ENCODE data around the gene PDIA5. TPM values are rescaled to one million over a fixed set of nuclear protein-coding genes. Genes with fewer than 3 reads are reported as not detected.

The PDIA5 gene
- total and polyA plus RNA-seq, 2 of the 4 experiments (the other 2 are of a cell fraction) = 19.4 to 42.0 TPM

- no peak overlapping the region for H3K56ac ChIP-seq (ENCODE audit: extremely low read depth, insufficient read depth, low read length)
- no peak overlapping the region for H4K91ac ChIP-seq (ENCODE audit: insufficient read depth, low read depth, low read length)
- H4K8ac ChIP-seq (ENCODE audit: low read depth in 2 of 2, low read length in 2 of 2) = no peak overlapping the region
- H3K4me1 ChIP-seq (ENCODE audit: control insufficient read depth, insufficient read depth, low read length) = no peaks in the 10 kb centered on the region
- H3K23ac ChIP-seq (ENCODE audit: low read depth, low read length) = no peak overlapping the region
- no peak overlapping the region for H2AFZ ChIP-seq (replicated peaks; ENCODE audit: low read length, poor library complexity)
- DNase-seq (no peak), ATAC-seq (ENCODE audit: low read depth) (no peak)
- H2AK5ac ChIP-seq (ENCODE audit: low read depth, low read length) = no peak overlapping the region
- 96% methylated on average over 3 of the region's 6 CpGs; no CpG with 5 or more reads in 1 of the 2 experiments for WGBS, 2 experiments (ENCODE audit: extremely low coverage in 2 of 2, insufficient read length in 1 of 2)
- H3K4me2 ChIP-seq (ENCODE audit: low read depth, low read length) = no peak overlapping the region
- dilution Hi-C loops (cut with HindIII; ENCODE audit: low sequenced_read_pairs, unreplicated experiment) (no loop called here), in situ Hi-C loops (cut with MboI; ENCODE audit: low sequenced_read_pairs) (no loop called here), intact Hi-C loops (cut with micrococcal nuclease) (no loop called here)
- no peak overlapping the region for H2BK15ac ChIP-seq (ENCODE audit: low read depth, low read length)
- ChIA-PET CTCF (interaction anchor here (0.6 to 1.0 kb wide), 2 partner anchors 9 to 397 kb away, joined by 3 to 5 read pairs; no protein-coding TSS in a partner anchor), POLR2A (ENCODE audit: unreplicated experiment) (no interaction called here)
- no peak overlapping the region for H4K5ac ChIP-seq (ENCODE audit: low read depth, low read length)
- no peak overlapping the region for H3K4me3 ChIP-seq (ENCODE audit: insufficient read depth, low read depth, low read length)
- H3K27ac ChIP-seq (ENCODE audit: insufficient read depth, low read length) = no peak overlapping the region
- H3K9me3 ChIP-seq (ENCODE audit: control insufficient read depth, insufficient read depth, low read length) = no peaks in the 10 kb centered on the region
- H3K79me1 ChIP-seq (ENCODE audit: low read depth in 1 of 2, low read length in 2 of 2) = no peaks in the 10 kb centered on the region
- no peak overlapping the region for H2BK20ac ChIP-seq (ENCODE audit: low read depth, low read length)
- H3K36me3 ChIP-seq (ENCODE audit: control insufficient read depth, insufficient read depth, low read length) = peaks cover 49% of the 10 kb centered on the region
- H3K9me1 ChIP-seq (ENCODE audit: insufficient read depth, low read length) = no peaks in the 10 kb centered on the region; the same call in none of the 2 replicates
- H3K4ac ChIP-seq (ENCODE audit: low read depth, low read length) = no peak overlapping the region
- no peaks in the 10 kb centered on the region for H3K27me3 ChIP-seq (ENCODE audit: control insufficient read depth, insufficient read depth, low read length)
- H3K18ac ChIP-seq (ENCODE audit: low read depth, low read length) = no peak overlapping the region
- no TSS peak for BruUV-seq (replicated peaks)
- H2AK9ac ChIP-seq (replicated peaks; ENCODE audit: low read depth, low read length, poor library complexity) = no peak overlapping the region
- TF ChIP-seq CEBPB (IDR thresholded peaks at IDR 0.05; ENCODE audit: low read depth, low read length) (no peak), MXI1 (IDR thresholded peaks at IDR 0.05; ENCODE audit: borderline replicate concordance, low read depth, low read length) (no peak), MAFK (IDR thresholded peaks at IDR 0.05; ENCODE audit: low read depth, low read length) (no peak), MAZ (IDR thresholded peaks at IDR 0.05; ENCODE audit: borderline replicate concordance, low read depth, low read length) (no peak), FOS (IDR thresholded peaks at IDR 0.05; ENCODE audit: low read depth, low read length) (no peak), NFE2L2 (IDR thresholded peaks at IDR 0.05; ENCODE audit: low read depth, low read length) (no peak), SMC3 (IDR thresholded peaks at IDR 0.05; ENCODE audit: low read depth, low read length) (no peak), POLR2A (IDR thresholded peaks at IDR 0.05; ENCODE audit: low read depth, low read length) (no peak), RFX5 (IDR thresholded peaks at IDR 0.05; ENCODE audit: low read depth, low read length) (no peak), BHLHE40 (IDR thresholded peaks at IDR 0.05; ENCODE audit: low read depth, low read length) (no peak), RCOR1 (IDR thresholded peaks at IDR 0.05; ENCODE audit: insufficient replicate concordance, low read length) (no peak)
- TF ChIP-seq, protein P1, sequence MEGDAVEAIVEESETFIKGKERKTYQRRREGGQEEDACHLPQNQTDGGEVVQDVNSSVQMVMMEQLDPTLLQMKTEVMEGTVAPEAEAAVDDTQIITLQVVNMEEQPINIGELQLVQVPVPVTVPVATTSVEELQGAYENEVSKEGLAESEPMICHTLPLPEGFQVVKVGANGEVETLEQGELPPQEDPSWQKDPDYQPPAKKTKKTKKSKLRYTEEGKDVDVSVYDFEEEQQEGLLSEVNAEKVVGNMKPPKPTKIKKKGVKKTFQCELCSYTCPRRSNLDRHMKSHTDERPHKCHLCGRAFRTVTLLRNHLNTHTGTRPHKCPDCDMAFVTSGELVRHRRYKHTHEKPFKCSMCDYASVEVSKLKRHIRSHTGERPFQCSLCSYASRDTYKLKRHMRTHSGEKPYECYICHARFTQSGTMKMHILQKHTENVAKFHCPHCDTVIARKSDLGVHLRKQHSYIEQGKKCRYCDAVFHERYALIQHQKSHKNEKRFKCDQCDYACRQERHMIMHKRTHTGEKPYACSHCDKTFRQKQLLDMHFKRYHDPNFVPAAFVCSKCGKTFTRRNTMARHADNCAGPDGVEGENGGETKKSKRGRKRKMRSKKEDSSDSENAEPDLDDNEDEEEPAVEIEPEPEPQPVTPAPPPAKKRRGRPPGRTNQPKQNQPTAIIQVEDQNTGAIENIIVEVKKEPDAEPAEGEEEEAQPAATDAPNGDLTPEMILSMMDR (conservative IDR thresholded peaks at IDR 0.05; ENCODE audit: low read depth, low read length) = no peak
- TF ChIP-seq, protein P2, sequence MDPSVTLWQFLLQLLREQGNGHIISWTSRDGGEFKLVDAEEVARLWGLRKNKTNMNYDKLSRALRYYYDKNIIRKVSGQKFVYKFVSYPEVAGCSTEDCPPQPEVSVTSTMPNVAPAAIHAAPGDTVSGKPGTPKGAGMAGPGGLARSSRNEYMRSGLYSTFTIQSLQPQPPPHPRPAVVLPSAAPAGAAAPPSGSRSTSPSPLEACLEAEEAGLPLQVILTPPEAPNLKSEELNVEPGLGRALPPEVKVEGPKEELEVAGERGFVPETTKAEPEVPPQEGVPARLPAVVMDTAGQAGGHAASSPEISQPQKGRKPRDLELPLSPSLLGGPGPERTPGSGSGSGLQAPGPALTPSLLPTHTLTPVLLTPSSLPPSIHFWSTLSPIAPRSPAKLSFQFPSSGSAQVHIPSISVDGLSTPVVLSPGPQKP (IDR thresholded peaks at IDR 0.05; ENCODE audit: borderline replicate concordance, low read depth, low read length) = no peak
- no peak overlapping the region for H2BK120ac ChIP-seq (ENCODE audit: low read depth, low read length)
- H4K20me1 ChIP-seq (ENCODE audit: insufficient read depth, low read length) = 0 out of 2 replicates have a peak, but pooled peaks cover 3% of the 10 kb centered on the region
- H3K9ac ChIP-seq (ENCODE audit: low read depth, low read length) = no peak overlapping the region
- H3K14ac ChIP-seq (replicated peaks; ENCODE audit: low read depth, low read length) = no peak overlapping the region
- no peak overlapping the region for H2BK5ac ChIP-seq (ENCODE audit: low read depth, low read length, poor library complexity, severe bottlenecking)
Observed at GRCh38 chr3:123111640-123112039, 44.8 kb downstream of the PDIA5 start.
